Measurements from ENCODE around the gene ZNF689.

ZNF689 gene

GRCh38 chr16:30571445-30572322 lies 38.5 kb downstream of the ZNF689 start, which contains the start of gene ZNF688:
ZNF688 (minus strand) TSS chr16:30571714; CDS start chr16:30571629, 85 bp downstream.
- Histone ChIP-seq H3K27ac (peak within 1 kb of the TSS; percentile 97 to 98), H3K4me1 (peaks cover 0 to 24% (median 22%) of the 10 kb centered on the region in 4 donors), H3K9me3 (no peaks in the 10 kb centered on the region), H3K27me3 (no peaks in the 10 kb centered on the region), H3K36me3 (no peaks in the 10 kb centered on the region), H3K4me3 (peak within 1 kb of the TSS; percentile 82 to 95)
- DNase-seq = peak; percentile 98 to 99
- intact Hi-C loops (cut with DNase I; ENCODE audit: low total_unique reads) = loop anchor here (10.0 kb wide), 1 partner anchor 63 kb away; no protein-coding TSS in a partner anchor
- TF ChIP-seq CTCF (IDR thresholded peaks at IDR 0.05) = peak in 1 of 2 experiments; percentile 38

- Histone ChIP-seq H3K36me3 (no peaks in the 10 kb centered on the region), H3K9me3 (no peaks in the 10 kb centered on the region), H3K4me3 (peak overlapping the region; percentile 82 to 95), H3K27me3 (no peaks in the 10 kb centered on the region), H3K27ac (peak overlapping the region; percentile 97 to 98), H3K4me1 (peaks cover 0 to 24% (median 22%) of the 10 kb centered on the region in 4 donors)
- no peak for TF ChIP-seq CTCF (IDR thresholded peaks at IDR 0.05)
- intact Hi-C loops (cut with DNase I; ENCODE audit: low total_unique reads) = loop anchor here (10.0 kb wide), 1 partner anchor 64 kb away; no protein-coding TSS in a partner anchor
- DNase-seq = peak; percentile 31 to 76
Measured at GRCh38 chr16:30570636-30571444, 39.3 kb downstream of the ZNF689 start.

GRCh38 chr16:30569746-30570635 lies 40.2 kb downstream of the ZNF689 start:
- no peaks in the 10 kb centered on the region for H3K27me3 ChIP-seq
- H3K4me1 ChIP-seq = peaks cover 0 to 24% (median 22%) of the 10 kb centered on the region in 4 donors
- intact Hi-C loops (cut with DNase I; ENCODE audit: low total_unique reads) = loop anchor here (10.0 kb wide), 1 partner anchor 65 kb away; no protein-coding TSS in a partner anchor
- H3K9me3 ChIP-seq = no peaks in the 10 kb centered on the region
- H3K4me3 ChIP-seq = peak overlapping the region in 1 of 2 donors; percentile 95
- no peak for TF ChIP-seq CTCF (IDR thresholded peaks at IDR 0.05)
- no peak for DNase-seq
- no peaks in the 10 kb centered on the region for H3K36me3 ChIP-seq
- H3K27ac ChIP-seq = peak overlapping the region; percentile 97 to 98

DNA sequence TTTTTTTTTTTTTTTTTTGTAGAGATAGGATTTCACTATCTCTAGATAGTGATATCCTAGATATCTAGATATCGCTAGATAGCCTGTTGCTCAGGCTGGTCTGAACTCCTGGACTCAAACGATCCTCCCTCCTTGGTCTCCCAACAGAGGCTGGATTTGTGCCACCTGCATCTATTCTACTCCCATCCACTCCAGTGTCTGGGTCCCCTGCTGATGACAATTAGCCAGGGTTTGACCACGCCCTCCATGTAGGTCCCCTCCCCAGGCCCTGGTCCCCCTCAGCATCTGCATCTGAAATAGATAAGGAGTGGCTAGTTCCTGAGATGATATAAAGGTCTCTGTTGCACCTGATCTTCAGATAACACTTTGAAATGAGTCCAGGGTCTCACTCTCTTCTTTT lies 40.9 kb downstream of the ZNF689 start:
- Histone ChIP-seq H3K36me3 (no peaks in the 10 kb centered on the region), H3K27me3 (no peaks in the 10 kb centered on the region), H3K4me3 (no peak overlapping the region), H3K9me3 (no peaks in the 10 kb centered on the region), H3K4me1 (peaks cover 0 to 24% (median 22%) of the 10 kb centered on the region in 4 donors), H3K27ac (no peak overlapping the region)
- intact Hi-C loops (cut with DNase I; ENCODE audit: low total_unique reads) = no loop called here
- no peak for TF ChIP-seq CTCF (IDR thresholded peaks at IDR 0.05)
- DNase-seq = no peak

Measured in tibial artery (tissue), 4 donors.